ENCODE data around the gene TSC22D3.

Gene TSC22D3

DNA sequence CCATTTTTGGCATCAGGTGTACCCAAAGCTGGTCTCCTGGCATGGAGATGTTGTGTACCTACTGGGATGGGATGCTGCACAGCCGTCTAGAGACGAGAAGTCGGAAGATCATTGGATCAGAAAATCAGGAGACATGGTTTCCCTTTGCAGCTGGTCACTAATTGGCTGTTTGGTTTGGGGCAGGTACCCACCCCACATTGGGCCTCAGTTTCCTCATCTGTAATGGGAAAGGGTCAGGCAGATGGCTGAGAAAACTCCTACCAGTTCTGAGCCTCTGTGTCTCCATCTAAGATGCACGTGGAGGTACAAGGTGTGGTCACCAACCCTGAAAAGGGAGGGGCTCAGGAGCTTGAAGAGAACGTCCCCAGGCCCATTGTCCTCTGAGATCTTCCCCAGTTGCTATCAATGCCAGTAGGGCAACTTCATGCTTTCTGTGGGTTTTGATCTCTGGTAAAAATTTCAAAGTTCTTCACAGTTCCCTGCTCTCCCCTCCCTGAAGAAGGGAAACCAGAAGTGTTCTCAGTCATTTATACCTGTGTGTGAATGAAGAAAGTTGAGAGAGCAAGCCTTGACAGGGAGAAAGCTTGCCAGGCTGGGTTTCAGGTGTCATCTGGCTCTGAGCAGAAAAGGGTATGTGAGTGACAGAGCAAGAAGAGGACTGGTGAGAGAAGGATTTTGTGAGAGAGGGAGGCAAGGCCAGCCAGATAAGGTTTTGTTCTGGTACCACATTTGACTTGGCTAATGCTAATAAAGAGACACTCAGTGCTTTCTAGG is 15.1 kb downstream of the TSC22D3 start:
- no peak for DNase-seq

DNA sequence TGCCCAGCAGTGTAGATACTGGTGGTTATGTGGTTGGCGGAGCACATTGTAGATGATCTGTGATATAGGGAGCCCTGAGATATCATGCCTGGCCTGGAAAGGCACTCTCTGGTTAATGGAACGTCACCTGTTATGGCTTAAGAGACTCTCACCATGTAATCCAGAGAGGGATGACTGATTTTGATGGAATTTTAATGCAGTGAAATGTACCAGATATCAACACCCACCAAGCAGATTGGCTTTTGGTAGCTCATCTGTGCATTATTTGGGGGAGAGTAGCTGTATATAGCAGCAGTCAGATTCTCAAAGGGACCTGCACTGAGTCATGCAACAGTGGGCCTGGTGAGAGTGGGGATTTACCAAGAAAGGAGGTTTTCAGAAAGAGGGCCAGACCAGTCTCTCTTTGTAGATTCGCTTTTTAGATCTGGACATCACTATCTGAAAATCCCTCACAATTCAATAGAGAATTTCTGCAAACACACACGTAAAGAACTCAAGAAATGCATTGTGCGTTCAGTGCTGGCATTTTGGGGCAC is 17.3 kb downstream of the TSC22D3 start:
- no peak for DNase-seq

DNA sequence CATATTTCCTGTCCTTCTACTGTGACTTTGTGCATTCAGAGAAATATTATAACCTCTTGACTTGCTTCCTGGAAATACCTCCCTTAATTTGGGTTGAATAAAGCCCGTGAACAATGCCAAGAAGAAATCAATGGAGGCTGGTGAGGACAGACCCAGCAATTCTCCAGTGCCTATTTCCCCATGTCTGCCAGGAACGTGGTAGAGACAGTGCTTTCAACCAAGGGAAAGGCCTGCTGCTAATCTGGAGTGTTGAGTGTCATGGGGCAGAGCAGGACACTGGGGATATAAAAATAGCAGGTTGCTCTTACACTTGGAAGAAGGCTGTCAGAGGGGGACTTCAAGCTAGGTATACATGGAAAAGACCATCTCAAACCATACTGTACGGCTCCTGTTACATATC is 19.9 kb downstream of the TSC22D3 start:
- DNase-seq, result no peak

DNA sequence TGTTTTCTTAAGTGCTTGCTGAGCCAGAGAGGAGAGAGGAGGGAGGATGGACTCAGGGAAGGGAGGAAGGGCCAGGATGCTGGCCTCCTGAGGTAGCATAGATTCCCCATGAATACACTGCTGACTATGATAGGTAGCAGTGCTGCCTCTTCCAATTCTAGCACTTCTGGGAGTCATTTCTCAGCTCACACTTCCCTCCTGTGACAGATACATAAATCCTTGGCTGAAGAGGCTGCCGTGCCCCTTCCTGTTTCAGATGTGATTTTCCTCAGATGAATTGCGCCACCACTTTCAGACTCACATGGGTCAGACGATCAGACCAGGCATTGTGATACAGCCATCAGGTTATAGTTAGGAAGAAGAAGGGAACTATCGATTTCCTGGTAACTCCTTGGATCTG is 22.4 kb downstream of the TSC22D3 start:
- no peak for DNase-seq

DNA sequence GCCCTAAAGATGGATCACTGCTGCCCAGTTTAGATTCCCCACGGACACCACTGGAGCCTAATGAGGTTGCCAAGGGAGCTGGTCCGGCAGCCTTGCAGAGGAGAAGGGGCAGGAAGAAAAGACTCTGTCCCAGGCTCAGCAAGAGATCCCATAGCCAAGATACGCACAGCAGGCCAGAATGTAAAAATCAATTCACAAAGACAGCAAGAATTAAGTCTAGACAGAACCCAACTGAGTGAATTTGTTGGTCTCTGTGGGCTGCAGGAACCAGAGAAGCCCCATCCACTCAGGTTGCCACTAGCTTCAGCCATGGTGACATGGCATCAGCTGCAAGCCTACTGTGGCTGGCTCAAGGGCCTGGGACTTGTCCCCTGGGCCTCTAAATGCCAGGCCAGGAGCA is 22.9 kb downstream of the TSC22D3 start:
- DNase-seq, result no peak

DNA sequence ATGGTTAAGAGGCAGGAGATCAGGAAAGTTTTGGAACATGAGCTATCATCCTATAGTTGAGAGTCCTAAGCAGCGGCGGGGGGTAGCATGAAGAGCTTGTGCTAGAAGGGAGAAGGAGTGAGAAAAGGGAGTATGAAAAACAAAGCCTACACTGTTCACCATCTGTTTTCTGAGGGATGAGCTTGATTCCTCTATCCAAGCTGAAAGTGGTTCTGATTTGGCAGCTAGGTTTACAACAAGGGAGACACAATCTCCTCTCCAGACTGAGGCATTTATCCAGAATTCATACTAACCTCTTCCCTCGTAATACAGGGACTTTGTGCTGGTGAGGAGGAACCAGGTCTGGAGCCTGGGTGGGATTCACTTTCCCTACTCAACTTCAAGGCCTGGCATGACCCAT is 23.5 kb downstream of the TSC22D3 start:
- no peak for DNase-seq

DNA sequence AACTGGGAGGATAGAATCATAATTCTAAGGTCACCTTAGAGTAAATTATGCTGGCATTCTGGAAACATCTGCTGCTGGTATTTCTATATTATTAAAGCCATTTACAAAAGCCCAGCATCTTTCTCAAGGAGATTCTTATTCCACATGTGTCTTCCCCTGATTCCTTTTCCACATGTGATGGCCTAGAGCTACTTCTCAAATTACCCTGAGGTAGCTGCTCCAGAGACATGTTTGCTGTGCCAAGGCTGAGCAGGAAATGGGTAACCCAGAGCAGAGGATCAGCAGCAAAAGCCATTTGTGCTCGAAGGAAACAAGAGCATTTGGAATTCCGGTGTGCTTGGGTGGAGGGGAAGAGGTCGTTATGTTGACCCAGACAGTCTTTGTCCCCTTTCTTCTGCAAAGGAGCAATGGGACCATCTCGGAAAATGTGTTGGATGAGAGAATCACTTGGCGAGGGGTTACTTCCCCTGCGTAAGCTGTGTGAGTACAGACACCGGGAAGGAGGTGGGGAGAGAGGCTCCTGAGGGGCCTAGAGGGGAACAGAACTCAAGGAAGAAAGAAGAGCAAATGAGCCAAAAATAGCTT is 24.6 kb downstream of the TSC22D3 start:
- no peak for DNase-seq

DNA sequence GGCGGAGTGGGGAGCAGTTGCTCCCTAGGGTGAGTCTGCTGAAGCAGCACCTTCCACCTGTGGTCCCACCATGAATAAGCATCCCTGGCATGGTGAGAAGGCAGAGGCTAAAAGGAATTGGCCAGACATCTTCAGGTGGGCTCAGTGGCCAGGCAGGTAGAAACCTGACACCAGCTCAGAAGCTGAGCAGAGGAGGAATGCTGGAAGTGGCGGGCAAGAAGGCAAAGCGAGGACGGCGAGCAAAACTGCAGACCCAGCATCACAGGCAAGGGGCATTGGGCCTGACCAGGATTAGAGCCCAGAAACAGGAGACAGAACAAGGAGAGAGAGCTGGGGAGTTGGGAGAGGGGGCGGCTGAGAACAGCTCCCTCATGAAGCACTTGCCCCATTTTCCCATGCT is 25.3 kb downstream of the TSC22D3 start:
- no peak for DNase-seq

DNA sequence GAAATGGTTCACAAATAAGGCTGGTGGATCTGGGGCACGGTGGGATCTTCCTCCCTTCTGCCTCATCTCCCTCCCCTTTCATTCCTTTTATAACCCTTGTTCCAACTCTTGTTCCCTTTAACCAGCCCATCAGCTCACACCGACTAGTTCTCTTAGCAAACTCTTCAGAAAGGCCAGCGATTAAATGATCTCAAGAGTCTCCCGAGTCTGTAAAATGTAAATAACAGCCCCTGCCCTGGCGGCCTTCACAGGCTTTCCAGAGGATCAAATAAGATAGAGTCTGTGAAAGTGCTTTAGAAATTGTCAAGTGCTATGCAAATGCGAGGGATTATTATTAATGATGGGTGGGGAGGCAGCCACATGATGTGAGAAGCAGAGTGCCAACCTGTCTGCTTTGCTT is 27.1 kb downstream of the TSC22D3 start:
- DNase-seq, result no peak

DNA sequence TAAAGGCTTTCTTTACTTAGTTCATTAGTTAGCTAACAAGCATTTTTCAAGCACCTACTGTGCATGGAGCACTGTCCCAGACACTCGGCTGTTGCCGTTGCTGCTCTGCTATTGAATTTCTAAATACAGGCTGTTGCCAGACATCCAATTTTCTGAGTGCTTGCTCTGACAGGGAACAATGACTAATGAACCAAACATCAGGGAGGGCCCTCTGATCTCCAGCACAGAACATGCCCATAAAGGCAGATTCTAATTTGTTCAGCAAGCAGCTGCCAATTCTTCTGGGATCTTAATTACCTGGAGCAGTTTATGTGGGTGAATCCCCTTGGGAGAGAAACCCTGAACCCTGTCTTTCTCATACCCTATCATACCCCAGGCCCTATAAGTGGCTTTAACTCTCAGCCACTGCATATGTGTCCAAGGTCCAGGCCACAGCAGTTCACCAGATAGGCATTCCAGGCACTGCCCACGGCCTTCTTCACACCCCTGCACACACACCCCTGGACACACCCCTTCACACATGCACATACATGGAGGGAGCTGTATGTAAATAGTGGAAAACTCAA is 27.9 kb downstream of the TSC22D3 start:
- no peak for DNase-seq

DNA sequence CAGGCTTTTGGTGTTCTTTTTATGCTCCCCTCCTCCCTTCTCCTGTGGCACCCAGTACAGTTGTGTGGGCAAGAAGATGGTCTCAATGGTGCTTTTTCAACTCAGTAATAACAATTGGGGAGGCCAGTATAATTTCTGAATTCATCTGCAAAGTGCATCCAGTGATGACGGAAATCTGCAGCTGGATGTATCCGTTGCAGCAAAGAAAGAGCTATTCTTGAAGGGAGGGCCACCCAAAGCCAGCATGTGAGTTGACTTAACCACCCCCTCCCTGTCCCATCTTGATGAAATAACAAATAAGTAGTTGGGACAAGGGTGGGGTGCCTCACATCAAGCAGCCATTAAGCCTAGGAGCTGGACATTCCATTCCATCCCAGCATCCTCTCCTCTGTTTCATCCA is 30.7 kb downstream of the TSC22D3 start:
- DNase-seq, result no peak

DNA sequence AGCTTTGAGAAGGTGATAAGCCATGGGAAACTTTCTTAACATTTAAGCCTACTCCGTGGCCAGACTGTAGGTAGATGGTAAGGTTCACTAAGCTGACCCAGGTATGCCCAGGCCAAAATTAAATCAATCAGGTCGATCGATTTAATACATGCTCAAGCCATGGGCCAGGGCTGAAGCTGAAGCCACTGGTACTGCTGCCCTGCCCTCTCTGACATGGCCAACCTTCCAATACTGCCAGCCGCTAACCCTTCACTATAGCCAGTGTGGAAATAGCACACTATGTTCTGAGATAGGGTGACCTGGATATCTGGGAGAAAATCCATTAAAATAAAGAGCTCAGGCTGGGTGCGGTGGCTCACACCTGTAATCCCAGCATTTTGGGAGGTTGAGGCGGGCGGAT is 31.6 kb downstream of the TSC22D3 start:
- no peak for DNase-seq

DNA sequence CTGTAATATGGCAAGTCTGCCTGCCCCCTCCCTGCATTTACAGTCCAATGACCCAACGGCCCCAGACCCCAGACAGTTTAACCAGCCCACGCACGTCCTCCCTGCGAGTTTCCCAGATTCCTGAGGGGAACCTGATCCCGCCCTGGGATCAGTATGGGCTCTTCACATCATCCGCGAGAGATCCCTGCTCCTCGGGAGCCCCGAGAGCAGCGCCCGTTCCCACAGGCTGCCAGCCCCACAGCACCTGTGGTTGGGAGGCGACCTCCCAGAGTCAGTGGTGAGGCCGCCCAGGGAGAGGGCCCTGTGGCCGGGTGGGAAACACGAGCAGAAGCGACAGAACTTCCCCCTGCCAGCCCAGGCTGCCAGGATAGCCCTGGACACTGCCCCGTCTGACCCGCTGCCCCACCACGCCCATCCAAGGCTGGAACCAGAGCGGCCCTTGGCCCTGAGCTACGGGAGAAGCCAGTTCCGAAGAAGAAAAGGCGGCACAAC is 32.8 kb downstream of the TSC22D3 start:
- DNase-seq, result no peak

DNA sequence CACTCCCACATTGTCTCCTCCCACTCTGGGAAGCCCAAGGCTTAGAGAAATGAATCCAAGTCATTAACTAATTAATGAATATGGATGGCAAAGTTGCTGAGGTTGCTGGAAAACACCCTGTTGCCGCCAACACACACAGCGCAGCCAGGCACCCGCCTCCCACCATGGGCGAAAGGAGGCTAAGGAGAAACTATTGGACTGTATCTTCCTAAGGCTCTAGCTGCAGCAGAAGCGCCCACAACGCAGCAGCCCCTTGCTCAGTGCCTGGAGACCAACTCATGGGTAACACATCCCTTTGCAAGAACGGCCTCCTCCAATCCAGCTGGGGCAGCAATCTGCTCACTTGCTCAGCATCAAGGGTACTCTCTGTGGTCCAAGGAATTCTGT is 34.2 kb downstream of the TSC22D3 start:
- peak in 1 of 5 experiments; percentile 2 for DNase-seq

DNA sequence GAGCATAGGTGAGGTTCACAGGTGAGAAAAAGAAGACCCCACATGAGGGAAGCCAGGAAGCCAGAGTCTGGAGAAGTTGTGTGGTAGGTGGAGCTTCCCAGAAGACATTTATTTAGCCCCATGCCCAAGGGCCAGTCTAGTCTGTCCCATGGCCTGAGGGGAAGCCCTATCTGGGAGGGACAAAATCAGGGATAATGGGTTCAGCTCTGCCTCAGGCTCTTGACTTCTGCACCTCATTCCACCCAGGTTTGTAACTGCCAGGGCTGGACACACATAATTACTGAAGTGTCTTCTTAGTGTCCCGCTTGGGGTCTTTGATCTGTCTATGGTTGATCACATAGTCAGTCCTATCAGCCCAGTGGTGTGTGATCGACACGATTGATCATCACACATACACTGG is 36.0 kb downstream of the TSC22D3 start:
- DNase-seq, result no peak

DNA sequence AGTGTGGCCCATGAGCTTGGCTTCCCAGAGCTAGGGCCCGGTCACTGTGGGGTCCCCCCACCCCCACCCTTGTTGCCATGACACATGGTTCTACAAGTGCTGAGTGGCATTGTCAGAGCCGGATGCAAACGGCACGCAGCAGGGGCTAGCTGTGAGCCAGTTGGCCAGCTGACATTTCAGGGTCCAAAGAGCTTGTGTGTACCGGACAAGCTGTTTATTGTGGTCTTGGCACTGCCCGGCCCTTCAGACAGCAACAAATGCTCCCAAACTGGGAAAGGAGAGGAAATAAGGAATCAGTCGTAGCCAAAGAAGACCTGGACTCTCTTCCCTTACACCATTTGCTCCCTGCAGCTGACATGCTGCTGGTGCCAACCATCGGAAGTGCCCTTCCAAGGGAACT is 36.8 kb downstream of the TSC22D3 start:
- no peak for DNase-seq

DNA sequence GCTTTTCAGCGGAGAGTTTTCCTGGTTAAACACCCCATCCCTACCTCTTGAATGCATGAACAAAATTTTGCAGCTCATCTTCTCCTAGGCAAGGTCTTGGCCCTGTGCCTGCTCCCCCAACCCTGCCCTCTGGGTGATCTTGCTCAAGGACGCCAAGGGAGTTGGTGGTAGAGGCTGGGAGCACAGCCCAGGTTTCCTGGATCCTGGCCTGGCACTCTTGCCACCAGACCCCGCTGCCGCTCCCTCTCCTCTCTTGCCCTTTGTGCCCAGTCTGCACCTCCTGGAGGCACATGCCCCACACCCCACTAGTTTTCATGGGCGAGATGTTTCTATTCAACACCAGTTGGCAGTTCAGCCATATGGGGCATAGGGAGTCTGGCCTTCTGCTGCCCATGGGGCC is 37.3 kb downstream of the TSC22D3 start:
- DNase-seq, result no peak

DNA sequence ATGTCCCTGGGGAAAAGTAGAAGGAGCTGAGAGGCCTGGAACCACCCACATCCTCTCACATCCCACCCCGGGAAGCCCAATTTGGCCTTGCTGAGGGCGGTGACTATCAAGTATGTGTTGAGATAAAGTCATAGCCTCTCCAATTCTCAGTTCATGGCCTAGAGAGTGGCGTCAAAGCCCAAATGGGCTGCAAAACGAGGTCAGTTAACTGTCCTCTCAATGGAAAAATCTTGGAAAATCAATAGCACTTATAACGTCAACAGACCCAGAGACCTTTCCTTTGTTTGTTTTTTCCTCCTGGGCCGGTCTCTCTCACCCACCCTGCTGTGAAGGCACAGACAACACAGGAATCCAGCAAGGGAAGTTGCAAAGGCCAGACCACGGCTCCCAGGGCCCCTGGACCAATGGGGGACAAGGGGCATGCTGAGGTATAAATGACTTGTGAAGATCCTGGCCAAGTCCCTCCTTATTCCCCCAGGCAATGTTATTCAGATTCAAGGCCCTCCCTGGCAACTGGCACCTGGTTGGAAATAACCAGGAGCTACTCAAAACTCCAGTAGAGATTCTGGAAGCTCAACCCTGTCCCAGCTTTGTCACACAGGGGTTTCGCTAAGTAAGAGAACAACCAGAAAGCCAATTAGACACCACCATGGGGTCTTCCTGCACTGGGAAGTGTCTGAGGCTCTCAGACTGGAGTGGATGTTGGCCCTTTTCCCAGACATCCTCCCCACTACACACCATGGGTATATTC is 38.6 kb downstream of the TSC22D3 start:
- no peak for DNase-seq

DNA sequence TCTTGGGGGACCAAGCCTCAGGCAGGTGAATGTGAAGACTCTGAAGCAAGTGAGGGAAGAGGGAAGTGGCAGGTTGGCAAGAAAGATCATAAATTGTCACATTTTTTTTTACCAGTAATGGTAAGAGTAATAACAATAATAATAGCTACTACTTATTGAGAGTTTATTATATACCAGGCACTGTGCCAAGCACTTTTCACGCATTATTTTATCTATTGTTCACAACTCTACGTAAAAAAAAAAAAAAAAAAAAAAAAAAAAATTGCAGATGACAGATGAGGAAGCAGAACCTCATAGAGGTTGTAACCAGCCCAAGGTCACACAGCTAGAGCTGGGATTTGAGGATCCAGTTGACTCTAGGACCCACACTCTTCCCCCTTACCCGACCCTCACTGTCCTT is 40.9 kb downstream of the TSC22D3 start:
- DNase-seq, result no peak

DNA sequence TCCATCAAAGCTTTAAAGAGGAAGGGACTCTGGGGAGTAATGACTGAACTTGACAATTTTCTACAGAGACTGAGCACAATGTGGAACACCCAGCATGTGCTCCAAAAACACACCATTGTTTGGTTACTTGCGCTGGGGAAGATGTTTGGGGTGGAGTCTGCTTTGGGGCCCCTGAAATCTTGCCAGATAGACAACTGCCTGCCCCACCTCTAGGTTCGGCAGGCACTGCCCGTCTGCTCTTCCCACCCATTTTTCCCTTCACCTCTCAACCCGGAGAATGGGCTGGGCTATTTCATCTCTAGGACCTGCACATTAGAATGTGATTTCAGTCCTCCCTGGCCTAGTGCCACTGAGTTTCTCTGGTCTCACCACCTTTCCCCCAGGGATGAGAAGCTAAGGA is 41.9 kb downstream of the TSC22D3 start:
- no peak for DNase-seq

DNA sequence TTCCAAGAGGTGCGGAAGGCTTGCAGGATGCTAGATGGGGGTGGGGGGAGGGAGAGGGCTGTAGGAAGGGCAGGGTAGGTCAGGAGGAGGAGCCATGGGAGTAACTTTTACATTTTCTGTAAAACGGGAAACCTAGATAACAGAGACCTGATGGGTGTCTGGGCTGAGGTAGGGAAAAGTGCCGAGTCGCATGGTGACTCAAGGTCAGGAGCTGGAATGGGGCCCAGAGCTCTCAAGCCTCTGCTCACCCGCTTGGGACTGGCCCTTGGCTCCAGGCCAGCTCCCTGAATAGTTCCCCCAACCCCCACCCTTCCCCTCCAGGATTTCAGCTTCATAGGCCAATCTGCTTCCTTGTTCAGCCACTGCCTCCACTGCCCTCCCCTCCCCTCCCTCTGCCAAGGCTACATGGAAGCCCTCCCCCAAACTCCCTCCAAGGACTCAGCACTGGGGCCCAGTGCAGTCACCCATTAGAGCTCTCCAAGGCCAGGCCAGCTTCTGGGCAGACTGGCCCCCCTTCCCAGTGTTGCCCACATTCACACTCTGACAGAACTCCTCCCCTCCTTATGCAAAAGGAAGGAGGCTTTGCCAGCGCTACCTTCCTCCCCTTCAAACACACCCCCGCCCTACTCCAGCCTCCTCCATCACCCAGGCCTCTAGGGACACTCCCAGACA is 43.6 kb downstream of the TSC22D3 start:
- no peak for DNase-seq

DNA sequence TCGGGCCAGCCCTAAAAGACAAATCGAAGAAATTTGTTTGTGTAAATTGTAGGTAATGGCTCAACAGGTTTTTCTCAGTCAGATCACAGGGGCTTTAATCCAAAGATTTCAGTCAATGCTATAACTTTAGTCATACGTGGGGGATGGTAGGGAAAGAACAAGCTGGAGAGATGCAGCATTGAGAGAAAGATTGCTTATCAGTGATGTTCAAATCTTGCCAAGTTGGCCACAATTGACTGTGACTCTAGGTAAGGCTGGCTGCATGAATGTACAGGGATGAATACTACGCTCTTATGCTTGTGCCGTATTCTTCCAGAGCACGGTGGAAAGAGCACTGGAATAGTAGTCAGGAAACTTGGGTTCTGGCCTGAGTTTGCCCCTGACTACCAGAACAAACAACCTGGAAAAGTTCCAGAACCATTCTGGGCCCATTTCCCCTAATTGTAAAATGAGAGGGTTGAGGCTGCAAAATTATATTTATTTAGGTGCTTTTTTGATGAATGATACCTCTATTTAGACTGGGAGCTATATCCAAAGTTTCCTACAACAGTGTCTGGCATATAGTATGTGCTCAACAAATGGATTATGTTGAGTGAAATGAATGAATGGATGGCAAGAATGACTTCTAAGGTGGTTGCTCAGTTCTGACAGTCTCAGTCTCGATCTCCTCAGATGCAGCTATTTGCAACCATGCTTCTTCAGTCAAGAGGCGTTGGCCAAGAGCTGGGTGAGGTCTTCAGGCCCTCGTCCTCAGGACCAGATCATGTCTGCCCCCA is 44.4 kb downstream of the TSC22D3 start:
- DNase-seq, result no peak

Data from T-helper 2 cell (primary cell).